ENCODE measurements around the gene C11orf58. TPM values are rescaled to one million over a fixed set of nuclear protein-coding genes. Genes with fewer than 3 reads are reported as not detected.
A peak's percentile ranks its signal among the peaks of the same experiment; 100 is the strongest.

The C11orf58 gene
- total and polyA plus RNA-seq, 2 donors from 2014 or later = 113 to 117 TPM

DNA sequence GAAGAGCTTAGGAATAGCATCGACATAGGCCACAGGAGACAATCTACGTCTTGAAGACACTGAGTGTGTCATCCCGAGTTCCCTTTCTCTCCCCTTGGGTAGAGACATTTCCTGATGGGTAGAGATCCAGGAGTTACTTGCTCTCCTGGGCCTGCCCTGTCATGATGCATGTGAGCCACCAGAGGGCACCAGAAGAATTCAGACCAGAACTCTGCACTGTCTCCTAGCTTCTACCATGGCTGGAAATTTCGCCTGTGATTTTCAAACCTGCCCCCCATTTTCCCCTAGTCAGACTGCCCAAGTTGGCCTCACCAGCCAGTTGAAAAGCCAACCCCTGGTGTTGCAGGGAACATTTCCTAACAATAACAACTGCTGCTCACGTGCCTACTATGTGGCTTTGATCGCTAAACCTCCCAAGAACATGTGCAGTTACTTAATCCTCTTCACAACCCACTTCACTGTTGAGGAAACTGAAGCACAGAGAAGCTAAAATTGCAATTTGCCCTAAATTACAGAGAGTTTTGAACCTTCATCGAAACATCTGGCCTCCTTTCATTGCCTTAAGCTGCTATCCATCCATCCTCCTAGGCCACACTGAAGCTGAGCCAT is 47.2 kb downstream of the C11orf58 start:
- DNase-seq (peak in 4 of 5 donors; percentile 67 to 73 (median 69)), FAIRE-seq (no peak)
- no peaks in the 10 kb centered on the region for H3K9me3 ChIP-seq (ENCODE audit: control insufficient read depth in 2 of 3, insufficient read depth in 1 of 3, low read length in 3 of 3)
- peaks cover 0 to 26% (median 16%) of the 10 kb centered on the region in 3 donors for H3K4me1 ChIP-seq (ENCODE audit: control insufficient read depth in 2 of 3, insufficient read depth in 2 of 3, low read depth in 1 of 3, low read length in 3 of 3)
- H3K4me3 ChIP-seq (ENCODE audit: low read length in 3 of 3) = no peak overlapping the region
- intact Hi-C loops (cut with DNase I) = no loop called here
- H3K36me3 ChIP-seq (ENCODE audit: control insufficient read depth in 2 of 3, insufficient read depth in 3 of 3, low read length in 3 of 3) = peaks cover 2 to 36% (median 13%) of the 10 kb centered on the region in 3 donors
- TF ChIP-seq, protein P1, sequence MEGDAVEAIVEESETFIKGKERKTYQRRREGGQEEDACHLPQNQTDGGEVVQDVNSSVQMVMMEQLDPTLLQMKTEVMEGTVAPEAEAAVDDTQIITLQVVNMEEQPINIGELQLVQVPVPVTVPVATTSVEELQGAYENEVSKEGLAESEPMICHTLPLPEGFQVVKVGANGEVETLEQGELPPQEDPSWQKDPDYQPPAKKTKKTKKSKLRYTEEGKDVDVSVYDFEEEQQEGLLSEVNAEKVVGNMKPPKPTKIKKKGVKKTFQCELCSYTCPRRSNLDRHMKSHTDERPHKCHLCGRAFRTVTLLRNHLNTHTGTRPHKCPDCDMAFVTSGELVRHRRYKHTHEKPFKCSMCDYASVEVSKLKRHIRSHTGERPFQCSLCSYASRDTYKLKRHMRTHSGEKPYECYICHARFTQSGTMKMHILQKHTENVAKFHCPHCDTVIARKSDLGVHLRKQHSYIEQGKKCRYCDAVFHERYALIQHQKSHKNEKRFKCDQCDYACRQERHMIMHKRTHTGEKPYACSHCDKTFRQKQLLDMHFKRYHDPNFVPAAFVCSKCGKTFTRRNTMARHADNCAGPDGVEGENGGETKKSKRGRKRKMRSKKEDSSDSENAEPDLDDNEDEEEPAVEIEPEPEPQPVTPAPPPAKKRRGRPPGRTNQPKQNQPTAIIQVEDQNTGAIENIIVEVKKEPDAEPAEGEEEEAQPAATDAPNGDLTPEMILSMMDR (IDR thresholded peaks at IDR 0.05; ENCODE audit: borderline replicate concordance, extremely low read depth, insufficient read depth) = peak; percentile 87
- no peaks in the 10 kb centered on the region for H3K27me3 ChIP-seq (ENCODE audit: control insufficient read depth, insufficient read depth, low read length)
- no peak overlapping the region for H3K27ac ChIP-seq (ENCODE audit: low read depth in 2 of 2, low read length in 2 of 2)
- H3K9ac ChIP-seq (ENCODE audit: low read length in 3 of 3) = peak overlapping the region in 1 of 3 donors; percentile 30

DNA sequence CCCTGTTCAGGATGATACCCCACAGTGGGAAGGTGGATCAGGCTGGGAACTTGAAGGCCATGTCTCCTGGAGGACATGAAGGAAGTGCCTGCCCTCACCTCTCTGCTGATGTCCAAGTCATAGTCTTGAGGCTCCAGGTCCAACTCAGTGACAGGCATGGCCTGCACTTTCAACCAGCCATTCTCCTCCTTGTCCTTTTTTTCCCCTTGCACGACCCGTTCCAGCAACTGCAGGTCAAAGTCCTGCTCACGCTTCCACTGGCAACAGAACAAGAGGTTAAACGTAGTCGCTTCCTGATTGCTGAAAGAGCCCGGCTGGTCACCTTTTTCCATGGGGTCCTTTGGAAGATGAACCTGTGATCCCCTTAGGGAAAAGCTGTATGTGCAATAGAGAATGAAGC is 47.7 kb downstream of the C11orf58 start:
- intact Hi-C loops (cut with DNase I) = no loop called here
- TF ChIP-seq, protein P1 (IDR thresholded peaks at IDR 0.05; ENCODE audit: borderline replicate concordance, extremely low read depth, insufficient read depth) = no peak
- no peak overlapping the region for H3K27ac ChIP-seq (ENCODE audit: low read depth in 2 of 2, low read length in 2 of 2)
- no peak for FAIRE-seq
- no peak overlapping the region for H3K4me3 ChIP-seq (ENCODE audit: low read length in 3 of 3)
- no peaks in the 10 kb centered on the region for H3K9me3 ChIP-seq (ENCODE audit: control insufficient read depth in 2 of 3, insufficient read depth in 1 of 3, low read length in 3 of 3)
- peak overlapping the region in 1 of 3 donors; percentile 30 for H3K9ac ChIP-seq (ENCODE audit: low read length in 3 of 3)
- H3K27me3 ChIP-seq (ENCODE audit: control insufficient read depth, insufficient read depth, low read length) = no peaks in the 10 kb centered on the region
- no peak for DNase-seq
- peaks cover 2 to 41% (median 14%) of the 10 kb centered on the region in 3 donors for H3K36me3 ChIP-seq (ENCODE audit: control insufficient read depth in 2 of 3, insufficient read depth in 3 of 3, low read length in 3 of 3)
- peaks cover 0 to 26% (median 17%) of the 10 kb centered on the region in 3 donors for H3K4me1 ChIP-seq (ENCODE audit: control insufficient read depth in 2 of 3, insufficient read depth in 2 of 3, low read depth in 1 of 3, low read length in 3 of 3)

DNA sequence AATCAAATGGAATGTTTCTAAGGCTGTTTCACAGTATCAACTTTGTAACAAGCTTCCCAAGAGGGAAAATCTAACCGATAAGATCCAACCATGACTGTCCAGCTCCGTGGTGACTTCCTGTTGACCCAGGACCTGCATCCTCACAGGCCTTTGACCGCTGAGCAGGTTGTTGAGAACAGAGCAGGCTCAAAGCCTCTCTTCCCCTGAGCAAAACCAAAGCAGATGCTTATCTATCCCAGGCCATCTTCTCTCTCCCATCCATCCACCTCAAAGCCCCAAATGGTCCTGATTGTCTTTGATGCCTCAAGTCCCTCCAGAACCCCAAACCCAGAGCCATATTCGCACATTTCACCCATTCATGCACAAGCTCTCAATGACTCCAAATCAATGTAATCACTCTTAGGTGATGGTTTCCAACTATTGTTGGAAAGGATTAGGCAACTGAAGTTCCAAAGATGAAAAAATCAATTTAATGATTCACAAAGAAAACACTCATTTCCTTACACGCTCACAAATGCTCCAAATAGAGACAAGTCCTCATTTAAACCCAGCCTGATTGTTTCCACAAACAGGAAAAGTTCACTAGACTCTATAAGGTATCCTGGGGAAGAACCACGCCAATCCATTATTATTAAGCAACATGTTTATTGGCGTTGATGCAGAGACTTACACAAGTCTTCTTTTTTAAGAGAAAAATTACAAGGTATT is 48.7 kb downstream of the C11orf58 start:
- Histone ChIP-seq H3K27me3 (ENCODE audit: control insufficient read depth, insufficient read depth, low read length) (no peaks in the 10 kb centered on the region), H3K4me3 (ENCODE audit: low read length in 3 of 3) (no peak overlapping the region), H3K9ac (ENCODE audit: low read length in 3 of 3) (no peak overlapping the region), H3K27ac (ENCODE audit: low read depth in 2 of 2, low read length in 2 of 2) (no peak overlapping the region), H3K4me1 (ENCODE audit: control insufficient read depth in 2 of 3, insufficient read depth in 2 of 3, low read depth in 1 of 3, low read length in 3 of 3) (peaks cover 0 to 26% (median 21%) of the 10 kb centered on the region in 3 donors), H3K9me3 (ENCODE audit: control insufficient read depth in 2 of 3, insufficient read depth in 1 of 3, low read length in 3 of 3) (no peaks in the 10 kb centered on the region), H3K36me3 (ENCODE audit: control insufficient read depth in 2 of 3, insufficient read depth in 3 of 3, low read length in 3 of 3) (peaks cover 2 to 50% (median 20%) of the 10 kb centered on the region in 3 donors)
- FAIRE-seq (no peak), DNase-seq (no peak)
- intact Hi-C loops (cut with DNase I) = no loop called here
- TF ChIP-seq, protein P1 (IDR thresholded peaks at IDR 0.05; ENCODE audit: borderline replicate concordance, extremely low read depth, insufficient read depth) = no peak
